DMS 273 (cell line): ENCODE data around the gene DAPK2.
"Not testable (repeated sequence)": the region's sequence is repeated elsewhere in the genome, so short reads cannot be mapped to it uniquely, and the experiment has no call there.

Experiments
- DNase-seq: peaks from one replicate; lab custom pipeline; 2025; ENCODE audit not compliant: unreplicated experiment; lab: John Stamatoyannopoulos, UW

Gene DAPK2

GRCh38 chr15:63978511-63979261, 67.6 kb downstream of the DAPK2 start:
- no peak for DNase-seq

- no peak for DNase-seq
Measured at GRCh38 chr15:63977119-63977518, 69.2 kb downstream of the DAPK2 start.

GRCh38 chr15:63974021-63974420, 72.3 kb downstream of the DAPK2 start:
- no peak for DNase-seq

GRCh38 chr15:63973212-63974009, 72.9 kb downstream of the DAPK2 start:
- no peak for DNase-seq

- no peak for DNase-seq
Measured at GRCh38 chr15:63972801-63973200, 73.5 kb downstream of the DAPK2 start.

- DNase-seq, result no peak
Measured at GRCh38 chr15:63971904-63972303, 74.4 kb downstream of the DAPK2 start.

GRCh38 chr15:63971427-63971805, 74.9 kb downstream of the DAPK2 start:
- no peak for DNase-seq

- no peak for DNase-seq
Measured at GRCh38 chr15:63970621-63971426, 75.5 kb downstream of the DAPK2 start.

- no peak for DNase-seq
Measured at GRCh38 chr15:63969652-63970421, 76.4 kb downstream of the DAPK2 start.

- DNase-seq, result no peak
Measured at GRCh38 chr15:63968700-63969099, 77.6 kb downstream of the DAPK2 start.

GRCh38 chr15:63968122-63968524, 78.2 kb downstream of the DAPK2 start:
- no peak for DNase-seq

- DNase-seq, result no peak
Measured at GRCh38 chr15:63967616-63968015, 78.7 kb downstream of the DAPK2 start.

- DNase-seq, result not testable (repeated sequence)
Measured at GRCh38 chr15:63962947-63963721, 83.2 kb downstream of the DAPK2 start.

GRCh38 chr15:63953524-63953923, 92.8 kb downstream of the DAPK2 start:
- no peak for DNase-seq

- no peak for DNase-seq
Measured at GRCh38 chr15:63950911-63951481, 95.3 kb downstream of the DAPK2 start.

- no peak for DNase-seq
Measured at GRCh38 chr15:63948971-63949370, 97.3 kb downstream of the DAPK2 start.

GRCh38 chr15:63948436-63948835, 97.8 kb downstream of the DAPK2 start:
- DNase-seq, result no peak

- DNase-seq, result no peak
Measured at GRCh38 chr15:63947228-63947627, 99.1 kb downstream of the DAPK2 start.

- DNase-seq, result no peak
Measured at GRCh38 chr15:63946524-63947065, 99.7 kb downstream of the DAPK2 start.
